ENCODE data around the gene PM20D1.

GRCh38 chr1:205805082-205805711, 44.7 kb downstream of the PM20D1 start:
- TF ChIP-seq RAD21 (IDR thresholded peaks at IDR 0.05; ENCODE audit: low read depth) (no peak), TAF1 (IDR thresholded peaks at IDR 0.05; ENCODE audit: low read depth) (no peak), TCF12 (IDR thresholded peaks at IDR 0.05; ENCODE audit: low read depth) (no peak)

Data from Ishikawa (cell line).